Spleen (tissue), 7 donors: Measurements from ENCODE around the gene ENOX1.

ENCODE experiments used
- POLR2A ChIP-seq, 3 donors: fragments of 450-650 bp; IDR thresholded peaks; one replicate each; pipeline ENCODE4 v1.5.1; 2017; ENCODE audit warnings: antibody characterized with exemption in 3 of 3, mild to moderate bottlenecking in 1 of 3
- POLR2AphosphoS5 ChIP-seq, 3 donors: sonication (generic); formaldehyde crosslinking; IDR thresholded peaks; one replicate each; pipeline ENCODE4 v1.5.1; 2017; ENCODE audit warnings: antibody characterized with exemption in 3 of 3
- TF ChIP-seq, protein P1 (sequence below), 11 experiments: fragments of 200-600 bp in 7 of 11; fragments of 450-650 bp in 4 of 11; sonication (generic) in 4 of 11; IDR thresholded peaks in 8 of 11; conservative IDR thresholded peaks in 3 of 11; 1 replicate in 7 of 11; 2 replicates in 4 of 11; pipeline versions ENCODE4 v1.4.0 to v1.8.0; 2016 to 2021; ENCODE audit warnings: antibody characterized with exemption in 11 of 11, inconsistent platforms in 4 of 11, mild to moderate bottlenecking in 1 of 11
- donor health status: DM: no; HTN: no; CAD: no; lungs with moderate emphysema.
- donor health status: DM: no; HTN: no; CAD: no.
- donor health status: DM: no; HTN: no; CAD: no.

DNA sequence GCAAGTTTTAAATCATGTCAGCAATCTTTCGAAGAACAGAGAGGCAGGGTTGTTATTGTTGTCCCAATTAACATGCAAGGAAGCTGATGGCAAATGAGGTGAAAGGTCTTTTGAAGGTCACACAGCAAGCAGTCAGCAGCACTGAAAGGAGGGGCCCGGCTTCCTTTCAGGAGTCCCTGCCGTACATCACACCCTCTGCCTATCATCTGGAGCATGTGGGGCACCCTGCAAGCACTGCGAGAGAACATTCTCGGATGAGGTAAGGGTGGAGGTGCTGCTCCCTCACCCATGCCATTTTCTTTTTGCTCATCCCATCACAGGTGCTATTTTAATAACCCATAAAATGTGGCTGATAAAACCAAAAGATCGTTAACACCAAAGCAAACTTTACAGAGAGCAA, 111.2 kb downstream of the ENOX1 start:
- TF ChIP-seq POLR2A (IDR thresholded peaks at IDR 0.05) (no peak), POLR2AphosphoS5 (IDR thresholded peaks at IDR 0.05) (no peak)
- TF ChIP-seq, protein P1, sequence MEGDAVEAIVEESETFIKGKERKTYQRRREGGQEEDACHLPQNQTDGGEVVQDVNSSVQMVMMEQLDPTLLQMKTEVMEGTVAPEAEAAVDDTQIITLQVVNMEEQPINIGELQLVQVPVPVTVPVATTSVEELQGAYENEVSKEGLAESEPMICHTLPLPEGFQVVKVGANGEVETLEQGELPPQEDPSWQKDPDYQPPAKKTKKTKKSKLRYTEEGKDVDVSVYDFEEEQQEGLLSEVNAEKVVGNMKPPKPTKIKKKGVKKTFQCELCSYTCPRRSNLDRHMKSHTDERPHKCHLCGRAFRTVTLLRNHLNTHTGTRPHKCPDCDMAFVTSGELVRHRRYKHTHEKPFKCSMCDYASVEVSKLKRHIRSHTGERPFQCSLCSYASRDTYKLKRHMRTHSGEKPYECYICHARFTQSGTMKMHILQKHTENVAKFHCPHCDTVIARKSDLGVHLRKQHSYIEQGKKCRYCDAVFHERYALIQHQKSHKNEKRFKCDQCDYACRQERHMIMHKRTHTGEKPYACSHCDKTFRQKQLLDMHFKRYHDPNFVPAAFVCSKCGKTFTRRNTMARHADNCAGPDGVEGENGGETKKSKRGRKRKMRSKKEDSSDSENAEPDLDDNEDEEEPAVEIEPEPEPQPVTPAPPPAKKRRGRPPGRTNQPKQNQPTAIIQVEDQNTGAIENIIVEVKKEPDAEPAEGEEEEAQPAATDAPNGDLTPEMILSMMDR (IDR thresholded peaks at IDR 0.05 in 8 of 11, conservative IDR thresholded peaks at IDR 0.05 in 3 of 11) = no peak
